ENCODE results near the gene BFSP2.
"Not testable (repeated sequence)": the region's sequence is repeated elsewhere in the genome, so short reads cannot be mapped to it uniquely, and the experiment has no call there.

BFSP2 gene

DNA sequence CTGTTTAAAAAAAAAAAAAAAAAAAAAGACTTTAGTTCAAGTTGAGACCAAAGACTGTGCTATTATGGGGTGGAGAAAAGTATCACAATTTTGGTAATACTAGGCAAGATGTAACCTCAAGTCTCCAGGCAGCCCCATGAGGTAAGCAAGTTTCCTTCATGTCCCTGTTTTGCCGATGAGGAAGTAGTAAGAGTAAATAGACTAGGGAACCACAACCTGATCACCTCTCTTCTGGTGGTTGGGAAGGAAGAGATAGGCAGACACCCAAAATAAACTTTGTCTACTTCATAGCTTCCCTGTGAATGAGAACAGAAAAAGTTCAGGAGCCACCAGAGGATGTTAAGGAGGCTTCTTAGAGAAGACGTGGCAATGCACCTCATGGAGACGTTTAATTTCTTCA is 123.9 kb downstream of the BFSP2 start:
- DNase-seq: not testable (repeated sequence)
